GM12878 (cell line): ENCODE measurements around the gene CDCA8. TPM values are rescaled to one million over a fixed set of nuclear protein-coding genes. Genes with fewer than 3 reads are reported as not detected.
A peak's percentile ranks its signal among the peaks of the same experiment; 100 is the strongest.

Experiments used
- ATAC-seq: fragments of 200-7000 bp; cut with Tn5 transposase; 3 replicates; pipeline ENCODE4 v1.9.1; 2020; ENCODE audit warnings: mild to moderate bottlenecking, moderate library complexity
- BruUV-seq: library from RNA; stranded (reverse); fragments of 400-500 nt; replicated peaks from 2 replicates; lab custom pipeline; 2021; lab: Mats Ljungman, UMichigan
- CTCF ChIA-PET: fragments of 300-600 bp; sonication (Branson Sonifier 250); formaldehyde crosslinking; extraction: SDS; loops from one replicate; lab custom pipeline; 2021; ENCODE audit warnings: inconsistent platforms; lab: Yijun Ruan, JAX
- POLR2A ChIA-PET: fragments of 350-600 bp; formaldehyde crosslinking; extraction: SDS; loops from one replicate; lab custom pipeline; 2021; ENCODE audit warnings: inconsistent platforms; lab: Charles Lee
- RAD21 ChIA-PET: fragments of 300-600 bp; sonication (Branson Sonifier 250); formaldehyde crosslinking; loops from one replicate; lab custom pipeline; 2023; ENCODE audit warnings: antibody characterized with exemption; ENCODE audit not compliant: unreplicated experiment; lab: Charles Lee
- SMC1A ChIA-PET: fragments of 300-600 bp; sonication (Branson Sonifier 250); formaldehyde crosslinking; loops from one replicate; lab custom pipeline; 2023; ENCODE audit not compliant: unreplicated experiment, uncharacterized antibody; lab: Charles Lee
- DNase-seq: peaks from one replicate; pipeline ENCODE4 v3.0.0-alpha.2; 2011; ENCODE audit warnings: low read depth, low spot score
- FAIRE-seq: peaks from 3 replicates; lab custom pipeline; 2011; peaks lifted over from hg19 to GRCh38; lab: Jason Lieb, UNC
- H2AFZ ChIP-seq: 2 replicates; pipeline ENCODE4 v1.6.0; 2011; ENCODE audit warnings: low read depth, low read length, control low read depth; ENCODE audit not compliant: control insufficient read depth
- H3K27ac ChIP-seq: 2 replicates; pipeline ENCODE4 v1.5.1; 2011; ENCODE audit warnings: control low read depth; ENCODE audit not compliant: control insufficient read depth, insufficient read depth
- H3K27me3 ChIP-seq, 2 experiments: replicated peaks in 1 of 2; 2 replicates each; pipeline versions ENCODE4 v1.6.0 to v1.6.1; 2011; ENCODE audit warnings: low read length in 1 of 2; ENCODE audit not compliant: control insufficient read depth in 2 of 2, insufficient read depth in 2 of 2
- H3K36me3 ChIP-seq, 2 experiments: 2 replicates each; pipeline ENCODE4 v1.5.1; 2011; ENCODE audit warnings: low read length in 1 of 2; ENCODE audit not compliant: control insufficient read depth in 2 of 2, insufficient read depth in 2 of 2
- H3K4me1 ChIP-seq: 2 replicates; pipeline ENCODE4 v1.6.1; 2011; ENCODE audit warnings: mild to moderate bottlenecking, low read length, moderate library complexity, mixed read lengths; ENCODE audit not compliant: control insufficient read depth, insufficient read depth
- H3K4me2 ChIP-seq: 2 replicates; pipeline ENCODE4 v1.6.0; 2011; ENCODE audit warnings: control low read depth; ENCODE audit not compliant: control insufficient read depth, insufficient read depth
- H3K4me3 ChIP-seq: fragments of 200-600 bp; sonication (generic); 2 replicates; pipeline ENCODE4 v1.5.1; 2016
- H3K79me2 ChIP-seq: 2 replicates; pipeline ENCODE4 v1.6.0; 2011; ENCODE audit warnings: low read length; ENCODE audit not compliant: control insufficient read depth, insufficient read depth
- H3K9ac ChIP-seq: 2 replicates; pipeline ENCODE4 v1.8.0; 2011; ENCODE audit warnings: low read length, control low read depth, mixed read lengths; ENCODE audit not compliant: control insufficient read depth, insufficient read depth
- H3K9me3 ChIP-seq: replicated peaks from 3 replicates; pipeline ENCODE4 v1.5.1; 2011; ENCODE audit warnings: mild to moderate bottlenecking, low read length; ENCODE audit not compliant: control insufficient read depth, insufficient read depth
- H4K20me1 ChIP-seq: 2 replicates; pipeline ENCODE4 v1.6.0; 2011; ENCODE audit not compliant: control insufficient read depth, insufficient read depth
- ATF2 ChIP-seq: IDR thresholded peaks from 2 replicates; pipeline ENCODE4 v1.6.1; 2012; ENCODE audit warnings: low read length, inconsistent platforms
- ELK1 ChIP-seq: IDR thresholded peaks from 2 replicates; pipeline ENCODE4 v1.6.1; 2012; ENCODE audit warnings: low read depth, low read length, improper control_type of control experiment
- EP300 ChIP-seq, 2 experiments: fragments of 150-350 bp in 1 of 2; IDR thresholded peaks; 2 replicates each; pipeline ENCODE4 v1.6.1; 2011 to 2012; ENCODE audit warnings: low read depth in 2 of 2, low read length in 2 of 2, borderline replicate concordance in 1 of 2, improper control_type of control experiment in 1 of 2, inconsistent platforms in 1 of 2; ENCODE audit not compliant: control insufficient read depth in 1 of 2
- MTA3 ChIP-seq: IDR thresholded peaks from 2 replicates; pipeline ENCODE4 v1.6.1; 2012; ENCODE audit warnings: low read length, inconsistent platforms, borderline replicate concordance
- POU2F2 ChIP-seq: IDR thresholded peaks from 3 replicates; pipeline ENCODE4 v1.6.1; 2011; ENCODE audit warnings: low read depth, mild to moderate bottlenecking, low read length, borderline replicate concordance
- RUNX3 ChIP-seq: IDR thresholded peaks from 2 replicates; pipeline ENCODE4 v1.6.1; 2012; ENCODE audit warnings: low read length, inconsistent platforms
- SUZ12 ChIP-seq: fragments of 200-600 bp; sonication (generic); IDR thresholded peaks from one replicate; pipeline ENCODE4 v1.6.1; 2018; ENCODE audit warnings: antibody characterized with exemption, mild to moderate bottlenecking; ENCODE audit not compliant: unreplicated experiment
- ZNF217 ChIP-seq: fragments of 450-650 bp; IDR thresholded peaks from 2 replicates; pipeline ENCODE4 v1.6.1; 2017; ENCODE audit warnings: antibody characterized with exemption, mild to moderate bottlenecking
- ZNF622 ChIP-seq: fragments of 450-650 bp; IDR thresholded peaks from 2 replicates; pipeline ENCODE4 v1.6.1; 2017; ENCODE audit warnings: mild to moderate bottlenecking, inconsistent platforms
- WGBS: methylation state at CpG from one replicate; pipeline ENCODE4 v1.1.6; 2016; ENCODE audit warnings: low lambda C conversion rate; ENCODE audit not compliant: insufficient replicate concordance, insufficient coverage; ENCODE audit errors: missing lambda C conversion rate; 5-methylcytosine and 5-hydroxymethylcytosine counted together
- in situ Hi-C: fragments of 300-500 bp; cut with MboI; formaldehyde crosslinking; loops from 9 replicates; pipeline ENCODE4 v1.14.3; 2018; ENCODE audit warnings: mixed read lengths
- intact Hi-C: fragments of 100-400 bp; cut with micrococcal nuclease; formaldehyde crosslinking; loops from one replicate; pipeline ENCODE4 v1.14.2; 2022; ENCODE audit not compliant: unreplicated experiment
- polyA plus RNA-seq, 11 experiments: library from polyadenylated mRNA; depleted of rRNA in 4 of 11; unstranded in 6 of 11; stranded (reverse) in 5 of 11; fragments of >200 nt; fragmentation: Nextera tagmentation in 4 of 11; fragmentation: Illumina TruSeq in 1 of 11; extraction: Ambion mirVana in 4 of 11; extraction: Trizol in 1 of 11; gene quantifications; 1 replicate in 1 of 11; 2 replicates in 10 of 11; pipeline versions ENCODE4 v1.2.1 to v1.2.3, GENCODE V29; 2011 to 2016; ENCODE audit warnings: inconsistent platforms in 2 of 11, missing spikeins in 2 of 11, low read depth in 1 of 11
- total RNA-seq, 4 experiments: library from RNA; depleted of rRNA in 3 of 4; stranded (reverse); fragments of >200 nt in 3 of 4; fragmentation: Illumina TruSeq in 1 of 4; extraction: Trizol in 1 of 4; gene quantifications; 2 replicates each; pipeline versions ENCODE4 v1.2.1 to v1.2.3, GENCODE V29; 2013 to 2021

Gene CDCA8
- total and polyA plus RNA-seq, 10 of the 15 experiments (the other 5 are each of a cell fraction or from before 2014, with no cell fraction given): 21.3 to 98.1 (median 61.4) TPM

DNA sequence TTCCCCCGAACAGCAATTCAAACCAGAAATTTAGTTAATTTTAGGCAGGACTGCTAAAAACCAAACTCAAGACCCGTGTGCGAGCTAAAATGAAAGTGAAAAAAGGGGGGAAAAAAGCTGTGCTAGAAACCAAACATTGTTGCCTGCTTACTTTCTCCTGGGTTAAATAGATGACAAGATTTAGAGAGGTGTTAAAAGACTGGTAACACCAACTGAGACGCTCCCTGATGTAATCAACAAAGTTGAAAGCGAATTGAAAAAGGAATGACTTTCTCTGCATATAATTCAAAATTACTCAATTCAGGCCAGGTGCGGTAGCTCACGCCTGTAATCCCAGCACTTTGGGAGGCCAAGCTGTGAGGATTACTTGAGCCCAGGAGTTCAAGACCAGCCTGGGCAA lies 6.8 kb downstream of the CDCA8 start:
- FAIRE-seq (no peak), DNase-seq (no peak), ATAC-seq (peak; percentile 32; the same call in 1 of the 3 replicates)
- H2AFZ ChIP-seq: peak overlapping the region; percentile 76
- WGBS: 53% methylated on average over 7 of the region's 7 CpGs
- H3K27me3 ChIP-seq: no peaks in the 10 kb centered on the region
- H3K79me2 ChIP-seq: peaks cover 11% of the 10 kb centered on the region
- peak overlapping the region; percentile 69 for H3K4me2 ChIP-seq
- H3K9ac ChIP-seq: peak overlapping the region; percentile 61; the same call in 1 of the 2 replicates
- POLR2A ChIA-PET: no interaction called here
- H3K9me3 ChIP-seq: no peaks in the 10 kb centered on the region
- CTCF ChIA-PET: interaction anchor here (0.7 to 1.0 kb wide), 2 partner anchors 160 to 240 kb away, joined by 3 read pairs; partner anchors contain the start of gene MTF1
- no TSS peak for BruUV-seq
- peaks cover 19 to 30% of the 10 kb centered on the region in 2 experiments for H3K36me3 ChIP-seq
- peak overlapping the region; percentile 71 for H3K27ac ChIP-seq
- in situ Hi-C loops: no loop called here
- H3K4me1 ChIP-seq: peaks cover 14% of the 10 kb centered on the region
- H4K20me1 ChIP-seq: no peaks in the 10 kb centered on the region
- H3K4me3 ChIP-seq: peak overlapping the region; percentile 44
- SMC1A ChIA-PET: interaction anchor here (1.8 kb wide), 1 partner anchor 21 kb away, joined by 3 read pairs; no protein-coding TSS in a partner anchor
- TF ChIP-seq SUZ12 (no peak), RUNX3 (peak; percentile 33; the same call in 1 of the 2 replicates), ZNF622 (no peak), MTA3 (no peak), EP300 (IDR thresholded peaks at IDR 0.05; ENCODE audit: borderline replicate concordance in 1 of 2, control insufficient read depth in 1 of 2, low read depth in 2 of 2, low read length in 2 of 2) (no peak)
- TF ChIP-seq, all 136 proteins: peak for 1
- RAD21 ChIA-PET: interaction anchor here (0.8 kb wide), 1 partner anchor 109 kb away, joined by 3 read pairs; the partner anchor contains the start of genes C1orf122 and YRDC
- intact Hi-C loops: loop anchor here (5.0 kb wide), 1 partner anchor 98 kb away; no protein-coding TSS in a partner anchor

GRCh38 chr1:37701051-37701450 lies 8.7 kb downstream of the CDCA8 start:
- ChIA-PET CTCF (interaction anchor here (0.8 to 1.4 kb wide), 2 partner anchors 11 to 105 kb away, joined by 3 read pairs; partner anchors contain the start of gene GNL2), POLR2A (interaction anchor here (0.6 to 1.0 kb wide), 2 partner anchors 16 to 250 kb away, joined by 3 read pairs; no protein-coding TSS in a partner anchor), RAD21 (interaction anchor here (0.9 kb wide), 1 partner anchor 98 kb away, joined by 4 read pairs; no protein-coding TSS in a partner anchor), SMC1A (interaction anchor here (0.6 kb wide), 1 partner anchor 157 kb away, joined by 3 read pairs; no protein-coding TSS in a partner anchor)
- in situ Hi-C loops (loop anchor here (10.0 kb wide), 1 partner anchor 274 kb away; no protein-coding TSS in a partner anchor), intact Hi-C loops (no loop called here)
- H4K20me1 ChIP-seq: no peaks in the 10 kb centered on the region; the same call in 1 of the 2 replicates
- H3K4me3 ChIP-seq: no peak overlapping the region
- WGBS: 94% methylated on average over 2 of the region's 2 CpGs
- H3K27ac ChIP-seq: no peak overlapping the region
- no peak overlapping the region for H3K9ac ChIP-seq
- no TSS peak for BruUV-seq
- H2AFZ ChIP-seq: no peak overlapping the region
- peaks cover 18% of the 10 kb centered on the region for H3K4me1 ChIP-seq
- H3K79me2 ChIP-seq: peaks cover 7% of the 10 kb centered on the region
- H3K4me2 ChIP-seq: no peak overlapping the region
- no peak for ATAC-seq
- no peak for FAIRE-seq
- no peak for DNase-seq
- TF ChIP-seq ZNF217: no peak
- no peak for TF ChIP-seq POU2F2
- TF ChIP-seq ELK1: no peak
- TF ChIP-seq ATF2: no peak
- H3K36me3 ChIP-seq: peaks cover 22 to 37% of the 10 kb centered on the region in 2 experiments
- H3K27me3 ChIP-seq: no peaks in the 10 kb centered on the region
- no peaks in the 10 kb centered on the region for H3K9me3 ChIP-seq
